Stimulated activated CD4-positive, alpha-beta T cell treated with anti-CD3 and anti-CD28 coated beads, Interleukin-1b, Interleukin-23, amount 100 ng/mL, for 24 hours (primary cell): ENCODE results near the gene CTNNA2.

Source experiments
- DNase-seq, 4 experiments: peaks; one replicate each; pipeline ENCODE4 v3.0.0-alpha.2; 2020; ENCODE audit warnings: low read depth in 4 of 4, low spot score in 1 of 4

Gene CTNNA2

DNA sequence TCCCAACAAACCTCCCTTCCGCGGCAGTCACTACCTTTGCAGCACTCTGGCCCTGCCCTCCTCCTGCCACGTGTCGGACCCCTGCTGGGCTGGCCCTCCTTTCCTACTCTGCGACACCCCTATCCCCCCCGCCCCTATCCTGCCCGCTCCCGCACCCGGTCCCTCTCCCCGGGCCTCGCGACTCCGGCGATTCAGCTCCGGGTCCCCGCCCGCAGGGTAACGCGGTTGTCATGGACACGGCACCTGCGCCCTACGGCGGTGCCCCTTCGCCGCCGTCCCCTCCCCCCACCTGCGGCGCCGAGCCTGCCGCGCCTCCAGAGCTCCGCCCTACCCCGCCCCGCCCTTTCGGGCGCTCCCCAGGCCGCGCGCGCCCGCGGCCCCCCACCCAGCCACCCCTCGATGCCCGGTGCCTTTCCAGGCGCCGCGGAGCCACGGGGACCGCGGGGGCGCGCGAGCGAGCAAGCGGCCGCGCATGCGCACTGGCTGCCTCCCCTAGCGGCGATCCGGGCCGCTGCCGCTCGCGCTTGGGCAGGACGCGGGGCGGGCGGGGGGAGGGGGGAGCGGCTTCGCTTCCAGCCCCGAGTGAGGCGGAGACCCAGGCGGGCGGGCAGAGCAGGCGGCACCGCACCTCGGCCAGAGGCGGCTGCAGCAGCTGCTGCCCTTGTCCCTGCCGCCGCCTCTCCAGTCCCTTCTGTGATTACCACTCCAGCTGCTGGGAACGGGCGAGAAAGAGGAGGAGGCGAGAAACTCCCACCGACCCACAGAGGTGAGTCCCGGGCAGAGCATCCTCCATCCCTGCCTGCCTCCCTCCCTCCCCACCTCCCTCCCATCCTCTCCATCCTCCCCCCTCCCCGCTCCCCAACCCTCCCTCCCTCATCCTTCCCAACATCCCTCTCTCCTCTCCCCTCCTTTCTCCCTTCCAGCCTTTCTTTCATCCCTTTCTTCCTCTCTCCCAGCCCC lies at the start of gene CTNNA2:
Gene CTNNA2, plus strand, starts transcription at position 610 of the 960 bp plus-strand sequence.
- DNase-seq = no peak

DNA sequence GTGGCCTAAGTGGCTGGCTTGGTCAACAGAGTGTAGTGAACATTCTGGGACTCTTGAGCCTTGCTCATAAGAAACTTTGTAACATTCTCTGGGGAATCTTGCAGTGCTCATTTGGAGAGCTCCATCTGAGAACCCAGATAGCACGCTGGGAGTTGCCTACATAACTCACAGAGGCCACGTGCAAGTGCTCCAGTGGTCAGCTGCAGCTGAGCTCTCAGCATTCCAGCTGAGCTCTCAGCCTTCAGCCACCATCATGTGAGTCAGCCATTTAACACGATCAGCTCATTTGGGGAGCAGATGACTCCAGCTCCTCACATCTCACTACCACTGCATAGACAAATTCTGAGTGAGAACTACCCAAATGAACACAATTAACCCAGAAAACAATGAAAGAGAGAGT lies 25.5 kb upstream of the CTNNA2 start:
- DNase-seq = no peak

DNA sequence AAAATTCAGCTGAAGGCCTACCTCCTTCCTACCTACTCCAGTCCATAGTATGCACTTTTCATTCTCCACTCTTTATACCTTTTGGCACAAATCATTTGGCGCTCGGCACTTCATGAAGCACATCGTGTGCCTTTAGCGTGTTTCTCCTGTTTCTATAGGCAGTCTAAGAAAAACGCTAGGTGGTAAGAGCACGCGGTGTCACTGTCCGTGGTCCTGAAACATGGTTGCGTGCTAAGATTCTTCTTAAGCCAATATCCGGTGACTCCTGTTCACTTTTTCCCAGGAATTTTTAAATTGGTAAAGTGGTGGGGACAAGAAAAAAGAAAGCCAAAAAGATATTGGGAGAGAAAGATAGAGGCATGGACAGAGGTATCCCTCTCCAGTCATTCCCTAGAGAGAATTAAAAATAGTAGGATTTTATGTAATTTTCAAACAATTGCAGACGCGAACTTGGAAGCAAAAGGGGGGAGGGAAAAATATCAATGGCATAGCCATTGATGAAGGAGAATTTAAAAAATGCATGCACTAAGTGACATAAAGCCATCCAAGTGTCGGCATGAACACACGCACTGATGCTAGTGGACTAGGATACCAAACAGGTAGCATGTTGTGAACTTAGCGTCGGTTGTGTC lies 1.4 kb upstream of the CTNNA2 start:
- no peak for DNase-seq

DNA sequence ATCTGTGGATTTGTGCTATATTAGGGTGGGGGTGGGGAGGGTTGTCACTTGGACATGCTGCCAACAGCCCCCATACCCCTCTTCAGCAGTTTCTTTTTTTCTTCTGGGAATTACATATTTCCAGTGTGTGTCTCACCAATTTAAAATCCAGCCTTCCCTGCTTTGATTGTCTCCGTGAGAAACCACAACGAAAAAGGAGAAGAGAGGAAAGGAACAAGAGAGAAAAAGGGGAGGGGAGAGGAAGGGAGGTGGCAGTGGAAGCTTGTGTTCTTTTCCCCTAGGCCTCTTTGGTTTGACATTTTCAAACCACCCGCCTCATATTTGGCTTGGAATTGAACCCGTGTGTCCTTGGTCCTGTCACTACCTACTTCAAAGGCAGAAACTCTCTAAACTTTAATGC lies 860 bp downstream of the CTNNA2 start:
- DNase-seq = no peak

DNA sequence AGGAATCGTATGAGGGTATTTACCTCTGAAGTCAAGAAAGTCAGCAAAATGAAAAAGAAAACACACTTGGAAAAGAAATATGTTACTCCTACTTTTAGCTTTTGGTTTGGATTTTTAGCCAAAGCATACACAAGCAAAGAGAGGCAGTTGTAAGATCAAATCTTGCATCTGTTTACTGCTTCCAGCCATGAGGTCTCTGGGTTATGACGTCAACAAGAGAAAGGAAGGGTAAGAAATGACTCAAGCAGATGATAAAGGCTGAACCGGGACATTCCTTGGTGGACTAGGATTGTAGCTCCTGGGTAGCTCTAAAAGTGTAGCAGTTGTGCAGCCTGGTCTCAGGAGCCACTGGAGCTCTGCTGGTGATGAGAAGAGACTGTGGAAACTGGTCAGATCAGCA lies 16.8 kb downstream of the CTNNA2 start:
- no peak for DNase-seq

DNA sequence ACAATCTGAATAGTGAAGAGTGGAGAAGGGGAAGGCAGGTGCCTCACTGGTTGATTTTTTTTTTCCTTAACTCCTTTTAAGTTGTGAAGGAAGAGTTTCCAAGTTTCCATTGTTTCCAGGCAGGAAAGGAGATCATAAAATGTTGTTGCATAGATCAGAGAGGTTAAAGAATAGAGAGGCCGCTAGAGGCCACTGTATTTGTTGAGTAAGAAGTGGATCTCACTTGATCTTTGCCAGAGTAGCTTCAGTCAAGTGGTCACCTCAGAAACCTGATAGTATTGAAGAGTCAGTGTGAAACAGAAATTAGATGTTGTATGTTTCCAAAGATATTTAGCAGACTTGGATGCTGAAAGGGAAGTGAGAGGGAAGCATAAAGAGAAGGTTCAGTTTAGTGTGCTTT lies 17.6 kb downstream of the CTNNA2 start:
- no peak for DNase-seq

DNA sequence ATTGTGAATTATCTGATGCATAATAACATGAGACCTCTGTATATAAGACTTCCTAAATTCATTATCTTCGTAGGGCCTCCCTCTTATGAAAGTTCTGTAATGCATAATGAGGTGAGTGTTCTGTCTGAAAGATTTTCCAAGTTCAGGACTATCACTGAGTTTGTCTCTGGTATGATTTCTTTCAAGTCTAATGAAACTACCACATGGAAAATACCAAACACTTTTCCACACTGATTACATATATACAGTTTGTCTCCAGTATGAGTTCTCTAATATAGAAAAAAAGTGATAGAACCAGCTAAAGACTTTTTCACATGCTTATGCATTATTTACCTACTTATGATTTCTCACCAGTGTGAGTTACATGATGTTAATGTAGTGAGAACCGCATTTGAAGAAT lies 34.7 kb downstream of the CTNNA2 start:
- no peak for DNase-seq

DNA sequence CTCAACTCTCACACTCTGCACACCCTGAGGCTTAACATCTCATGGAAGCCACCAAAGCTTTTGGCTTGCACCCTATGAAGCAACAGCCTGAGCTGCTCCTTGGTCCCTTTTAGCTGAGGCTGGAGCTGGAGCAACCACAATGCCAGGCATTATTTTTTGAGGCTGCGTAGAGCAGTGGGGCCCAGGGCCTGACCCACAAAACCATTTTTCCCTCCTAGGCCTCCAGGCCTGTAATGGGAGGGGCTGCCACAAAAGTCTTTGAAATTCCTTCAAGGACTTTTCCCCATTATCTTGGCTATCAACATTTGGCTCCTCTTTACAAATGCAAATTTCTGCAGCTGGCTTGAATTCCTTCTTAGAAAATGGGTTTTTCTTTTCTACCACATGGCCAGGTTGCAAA lies 39.8 kb downstream of the CTNNA2 start:
- no peak for DNase-seq

DNA sequence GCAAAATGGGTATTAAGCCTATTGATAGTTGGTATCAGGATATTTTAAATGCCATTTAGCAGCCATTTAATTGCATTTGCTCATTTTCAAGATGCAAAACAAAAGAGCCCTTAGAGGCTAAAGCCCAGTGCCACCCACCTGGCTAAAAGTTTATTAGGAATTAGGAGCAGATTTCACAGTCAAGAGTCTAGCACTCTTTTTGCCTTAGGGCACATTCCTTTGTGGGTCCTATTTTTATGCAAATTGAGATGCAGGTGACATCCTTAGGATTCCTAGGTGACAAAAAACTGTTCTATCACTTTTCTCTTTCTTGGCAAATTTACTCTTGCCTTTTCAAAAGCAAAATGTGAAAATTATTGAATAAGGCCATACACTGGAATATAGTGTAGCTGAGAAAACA lies 42.0 kb downstream of the CTNNA2 start:
- DNase-seq = no peak

DNA sequence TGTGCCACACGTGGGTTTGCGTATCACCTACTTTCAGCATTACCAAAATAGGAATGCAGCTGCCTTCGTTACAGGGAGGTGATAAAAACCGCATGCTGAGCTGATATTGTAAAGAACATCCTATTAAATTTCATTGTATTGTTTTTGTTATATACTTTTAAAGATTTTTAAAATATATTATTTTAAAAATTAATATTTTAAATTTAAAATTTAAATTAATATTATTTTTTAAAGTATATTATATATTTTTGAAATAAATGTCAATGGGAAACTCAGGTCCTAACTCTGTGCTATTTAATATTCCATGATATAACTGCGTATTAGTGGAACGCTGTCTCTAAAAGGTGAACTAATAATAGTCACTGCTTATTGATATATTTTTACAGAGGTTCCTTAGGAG lies 51.2 kb downstream of the CTNNA2 start:
- no peak for DNase-seq

DNA sequence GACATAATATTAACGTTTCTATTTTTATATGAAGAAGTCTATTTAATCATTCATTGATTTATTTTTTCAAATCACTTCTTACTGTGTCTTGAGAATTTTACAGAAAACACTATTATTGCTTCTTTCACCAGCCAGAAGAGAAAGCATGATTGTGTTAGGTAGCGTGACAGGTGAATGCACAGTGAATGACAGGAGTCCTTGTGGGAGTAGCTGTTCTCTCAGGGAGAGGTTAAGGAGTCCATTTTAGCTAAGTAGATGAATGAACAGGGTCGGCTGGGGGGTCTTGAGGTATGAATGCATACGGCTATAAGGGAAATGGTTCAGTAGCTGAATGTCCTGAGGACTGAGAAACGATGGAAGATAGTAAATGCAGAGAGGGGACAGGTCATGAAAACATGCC lies 56.2 kb downstream of the CTNNA2 start:
- no peak for DNase-seq

DNA sequence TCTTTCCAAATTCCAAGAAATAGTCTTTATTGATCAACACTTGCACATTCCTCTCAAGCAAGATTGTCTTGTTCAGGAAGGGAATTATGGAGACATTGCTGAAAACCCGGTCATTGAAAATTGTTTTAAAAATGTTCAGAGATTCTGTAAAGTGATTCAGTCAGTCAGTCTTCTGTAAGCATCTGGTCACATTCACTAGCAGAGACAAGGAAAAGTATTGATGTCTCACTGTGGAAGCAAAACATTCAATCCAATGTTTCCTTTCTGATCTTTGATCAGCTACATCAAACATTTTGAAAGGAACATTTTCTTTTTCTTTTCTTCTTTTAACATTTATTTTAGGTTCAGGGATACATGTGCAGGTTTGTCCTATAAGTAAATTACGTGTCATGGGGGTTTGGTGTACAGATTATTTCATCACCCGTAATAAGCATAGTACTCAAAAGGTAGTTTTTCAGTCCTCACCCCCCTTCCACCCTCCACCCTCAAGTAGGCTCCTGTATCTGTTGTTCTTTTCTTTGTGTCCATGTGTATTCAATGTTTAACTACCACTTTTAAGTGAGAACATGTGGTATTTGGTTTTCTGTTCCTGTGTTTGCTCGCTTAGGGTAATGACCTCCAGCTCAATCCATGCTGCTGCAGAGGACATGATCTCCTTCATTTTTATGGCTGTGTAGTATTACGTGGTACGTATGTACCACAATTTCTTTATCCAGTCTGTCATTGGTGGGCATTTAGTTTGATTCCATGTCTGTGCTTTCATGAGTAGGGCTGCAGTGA lies 61.2 kb downstream of the CTNNA2 start:
- DNase-seq = no peak

DNA sequence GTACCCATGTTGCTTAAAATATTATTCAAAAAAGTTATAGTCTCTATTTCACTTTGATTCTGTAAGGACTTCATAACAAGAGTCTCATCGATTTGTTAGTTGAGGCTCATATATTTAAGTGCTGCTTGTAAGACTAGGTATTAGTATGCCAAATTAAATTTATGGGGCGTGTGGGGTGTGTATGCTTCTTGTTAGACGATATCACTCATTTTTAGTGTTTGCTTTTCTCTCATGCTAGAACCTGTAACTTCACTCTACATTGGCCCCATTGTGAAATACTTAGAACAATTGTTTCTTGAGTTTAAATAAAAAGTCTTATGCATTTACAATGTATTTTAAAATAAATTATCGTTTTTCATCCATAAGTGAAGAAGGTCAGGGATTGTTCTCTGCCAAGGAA lies 63.6 kb downstream of the CTNNA2 start:
- DNase-seq = no peak

DNA sequence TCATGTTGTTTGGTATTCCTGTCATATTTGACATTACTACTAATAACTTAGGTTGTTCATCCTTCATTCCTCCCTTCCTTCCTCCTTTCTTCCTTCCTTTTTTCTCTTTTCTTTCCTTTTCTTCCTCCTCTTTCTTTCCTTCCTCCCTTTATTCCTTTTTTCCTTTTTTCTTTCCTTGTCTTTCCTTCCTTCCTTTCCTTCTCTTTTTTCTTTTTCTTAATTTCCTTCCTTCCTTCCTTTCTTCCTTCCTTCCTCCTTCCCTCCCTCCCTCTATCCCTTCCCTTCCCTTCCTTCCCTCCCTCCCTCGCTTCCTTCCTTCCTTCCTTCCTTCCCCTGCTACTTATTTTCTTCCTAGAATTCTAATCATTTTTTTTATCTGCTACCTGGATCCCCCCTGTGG lies 66.1 kb downstream of the CTNNA2 start:
- no peak for DNase-seq

DNA sequence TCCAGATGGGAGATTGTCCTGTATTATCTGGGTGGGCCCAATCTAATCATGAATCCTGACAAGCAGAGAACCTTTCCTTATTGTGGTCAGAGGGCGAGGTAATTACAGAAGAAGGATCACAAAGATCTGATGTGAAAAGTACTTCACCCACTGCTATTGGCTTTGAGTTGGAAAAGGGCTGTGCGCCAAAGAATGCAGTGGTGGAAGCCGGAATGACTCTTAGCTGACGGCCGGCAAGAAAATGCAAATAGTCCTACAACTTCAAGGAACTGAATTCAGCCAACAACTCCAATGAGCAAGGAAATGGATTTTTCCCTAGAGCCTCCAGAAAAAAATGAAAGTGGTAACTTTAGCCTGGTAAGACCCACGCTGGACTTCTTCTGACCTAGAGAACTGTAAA lies 67.3 kb downstream of the CTNNA2 start:
- no peak for DNase-seq

DNA sequence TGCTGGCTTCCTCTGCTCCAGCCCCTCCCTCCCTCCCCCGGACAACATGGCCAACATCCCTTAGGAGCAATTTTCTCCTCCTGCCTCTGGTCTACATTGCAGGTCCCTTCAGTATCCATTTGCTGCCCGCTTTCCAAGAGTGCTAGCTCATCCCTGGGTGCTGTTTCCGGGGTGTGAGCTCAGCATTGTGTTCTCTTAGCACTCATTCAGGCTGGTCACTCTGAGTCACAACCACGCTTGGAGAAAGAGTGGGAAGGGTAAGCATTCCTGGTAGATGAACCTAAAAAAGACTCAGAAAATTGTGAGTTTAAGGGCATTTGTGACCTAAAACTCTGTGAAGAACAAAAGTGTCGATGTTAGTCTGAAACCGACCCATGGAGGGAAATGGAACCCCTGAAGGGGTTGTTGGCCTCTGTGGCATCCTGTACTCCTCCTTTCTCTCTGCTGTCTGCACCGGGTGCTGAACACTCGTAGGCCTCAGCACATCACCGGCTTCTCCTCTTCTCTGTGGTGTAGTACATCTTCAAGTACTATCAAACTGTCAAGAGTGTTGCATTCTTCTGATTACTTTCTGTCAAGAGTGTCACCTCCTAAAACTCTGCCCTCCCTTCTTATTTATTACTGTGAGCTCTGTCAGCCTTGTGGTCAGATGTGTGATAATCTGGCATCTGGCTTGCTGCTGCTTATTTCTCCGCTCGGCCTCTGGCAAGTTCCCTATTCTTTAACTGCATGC lies 73.0 kb downstream of the CTNNA2 start:
- DNase-seq = no peak

DNA sequence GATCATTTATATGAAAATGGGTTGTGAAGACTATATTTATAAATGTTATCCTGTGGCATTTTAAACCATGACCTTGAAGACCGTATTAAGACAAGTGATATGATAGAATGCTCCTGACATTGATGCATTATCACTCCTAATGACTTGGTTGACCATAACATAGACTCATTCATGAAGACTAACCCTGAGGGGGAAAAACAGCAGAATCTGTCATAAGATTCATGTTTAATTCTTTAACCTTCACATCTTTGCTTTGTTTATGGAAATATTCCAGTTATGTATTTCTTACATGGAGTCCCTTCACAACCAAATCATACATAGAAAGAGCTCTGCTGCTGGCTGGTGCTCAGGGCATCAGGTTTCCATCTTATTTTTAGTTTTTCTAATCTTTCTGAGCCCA lies 78.4 kb downstream of the CTNNA2 start:
- DNase-seq = no peak

DNA sequence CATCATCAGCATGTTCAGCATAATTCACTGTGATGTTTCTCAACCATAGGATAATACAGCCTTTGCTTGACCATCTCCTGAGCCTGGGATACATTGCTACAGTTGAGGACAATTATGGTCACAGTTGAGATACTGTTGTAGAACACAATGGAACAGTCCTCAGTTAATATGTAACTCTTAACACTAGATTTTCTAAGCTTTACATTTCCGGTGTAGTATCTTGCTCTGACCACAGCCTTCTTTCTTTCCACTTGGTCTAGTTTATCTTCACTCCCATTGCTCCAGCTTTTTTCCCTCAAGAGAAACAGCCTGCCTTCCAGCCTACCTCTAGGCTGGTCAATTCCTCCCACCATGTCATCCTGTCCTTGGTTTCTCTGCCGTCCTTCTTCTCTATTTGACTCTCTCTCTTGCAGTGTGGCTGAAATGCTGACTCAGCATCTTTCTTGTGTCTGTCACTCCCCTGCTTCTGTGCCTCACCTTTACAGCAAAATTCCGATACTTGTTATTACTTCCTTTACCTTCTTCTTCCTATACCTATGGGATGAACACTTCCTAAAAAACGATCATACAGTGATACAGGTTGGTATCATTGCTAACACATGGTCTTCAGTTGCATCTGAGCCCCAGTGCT lies 80.5 kb downstream of the CTNNA2 start:
- DNase-seq = no peak

DNA sequence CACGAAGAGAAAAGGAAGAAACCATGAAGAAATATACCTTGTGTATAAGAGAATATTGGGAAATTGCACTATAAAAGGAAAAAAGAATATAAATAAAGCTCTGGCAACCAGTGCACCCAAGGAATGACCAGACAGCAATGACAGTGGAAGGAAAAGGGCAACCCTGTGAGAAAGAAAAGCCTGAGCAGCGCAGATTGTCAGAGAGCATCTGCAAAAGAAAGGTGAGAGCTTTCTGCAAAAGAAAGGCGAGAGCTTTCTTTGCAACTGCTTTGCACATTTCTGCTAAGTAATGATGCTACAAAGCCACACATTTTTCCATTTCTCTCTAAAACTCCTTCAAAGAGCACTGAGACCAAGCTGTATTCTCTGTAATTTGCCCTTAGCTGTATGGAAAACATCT lies 83.6 kb downstream of the CTNNA2 start:
- no peak for DNase-seq

DNA sequence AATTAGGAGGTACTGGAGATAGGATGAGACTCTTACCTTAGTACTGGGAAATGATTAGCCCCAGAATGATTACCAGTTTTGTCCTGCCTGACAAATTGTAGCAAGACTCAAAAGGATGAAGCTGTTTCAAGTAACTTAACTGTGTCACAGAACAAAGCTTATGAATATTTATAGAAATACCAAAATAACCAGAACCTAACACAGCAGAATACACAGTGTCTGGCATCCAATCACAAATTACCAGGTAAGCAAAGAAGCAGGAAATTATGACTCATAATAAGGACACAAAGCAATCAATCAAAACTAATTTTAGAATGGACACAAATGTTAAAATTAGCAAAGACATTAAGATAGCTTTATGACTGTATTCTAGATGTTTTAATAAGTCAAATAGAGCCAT lies 91.9 kb downstream of the CTNNA2 start:
- no peak for DNase-seq
